ENCODE results near the gene VWA2.

Gene VWA2

GRCh38 chr10:114300036-114300645 lies 61.1 kb downstream of the VWA2 start:
- no peak for DNase-seq

- DNase-seq, result no peak
These were observed 62.1 kb downstream of the VWA2 start for GRCh38 chr10:114301177-114301576.

GRCh38 chr10:114301951-114302710 lies 63.1 kb downstream of the VWA2 start:
- DNase-seq, result no peak

GRCh38 chr10:114303556-114303955 lies 64.5 kb downstream of the VWA2 start:
- no peak for DNase-seq

GRCh38 chr10:114304017-114304570 lies 65.0 kb downstream of the VWA2 start:
- peak in 5 of 6 experiments; percentile 22 to 61 (median 52) for DNase-seq

- peak; percentile 41 to 73 (median 56) for DNase-seq
These were observed 65.7 kb downstream of the VWA2 start for GRCh38 chr10:114304571-114305421.

- DNase-seq, result no peak
These were observed 66.5 kb downstream of the VWA2 start for GRCh38 chr10:114305521-114305925.

GRCh38 chr10:114306116-114306973 lies 67.3 kb downstream of the VWA2 start:
- no peak for DNase-seq

- DNase-seq, result no peak
These were observed 68.7 kb downstream of the VWA2 start for GRCh38 chr10:114307731-114308130.

- no peak for DNase-seq
These were observed 69.7 kb downstream of the VWA2 start for GRCh38 chr10:114308531-114309363.

GRCh38 chr10:114309364-114309651 lies 70.3 kb downstream of the VWA2 start:
- no peak for DNase-seq

- no peak for DNase-seq
These were observed 71.3 kb downstream of the VWA2 start for GRCh38 chr10:114310346-114310745.

GRCh38 chr10:114311023-114311422 lies 72.0 kb downstream of the VWA2 start:
- no peak for DNase-seq

GRCh38 chr10:114311496-114312209 lies 72.6 kb downstream of the VWA2 start:
- DNase-seq, result no peak

- DNase-seq, result no peak
These were observed 74.1 kb downstream of the VWA2 start for GRCh38 chr10:114313139-114313538.

GRCh38 chr10:114313866-114314265 lies 74.8 kb downstream of the VWA2 start:
- no peak for DNase-seq

- no peak for DNase-seq
These were observed 76.7 kb downstream of the VWA2 start for GRCh38 chr10:114315566-114316420.

- DNase-seq, result no peak
These were observed 77.7 kb downstream of the VWA2 start for GRCh38 chr10:114316744-114317143.

GRCh38 chr10:114319406-114320248 lies 80.6 kb downstream of the VWA2 start:
- DNase-seq, result no peak
